ENCODE measurements around the gene TRABD2B. TPM values are rescaled to one million over a fixed set of nuclear protein-coding genes. Genes with fewer than 3 reads are reported as not detected.

Gene TRABD2B
- total and polyA plus RNA-seq, 2 experiments from 2014 or later = 1.6 to 2.0 TPM

DNA sequence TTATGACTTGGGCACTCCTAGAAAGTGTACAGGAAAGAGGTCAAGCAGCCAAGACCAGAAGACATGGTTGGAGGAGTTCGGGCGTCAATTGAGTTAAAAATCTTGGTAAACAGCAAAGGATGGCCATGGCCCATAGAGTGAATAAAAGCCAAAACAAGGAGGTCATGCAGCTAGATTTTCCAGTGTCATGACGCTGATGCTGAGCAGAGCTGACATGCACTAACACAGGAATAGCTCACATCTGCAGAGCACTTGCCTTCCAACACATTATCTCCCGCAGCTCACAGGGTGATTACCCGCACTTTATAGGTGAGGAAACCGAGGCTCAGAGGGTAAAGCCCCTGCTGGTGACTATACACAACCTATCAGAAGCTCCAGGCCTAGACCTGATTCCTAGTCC is 49.7 kb downstream of the TRABD2B start (continued):
- TF ChIP-seq ETS1 (IDR thresholded peaks at IDR 0.05) (no peak), CTCF (conservative IDR thresholded peaks at IDR 0.05; ENCODE audit: low read depth in 2 of 2) (no peak), CREB1 (CRISPR knock-in tag; IDR thresholded peaks at IDR 0.05; ENCODE audit: low read depth) (no peak), EZH2phosphoT487 (IDR thresholded peaks at IDR 0.05; ENCODE audit: unreplicated experiment) (no peak), ZNF114 (CRISPR knock-in tag; IDR thresholded peaks at IDR 0.05) (no peak), POLR2AphosphoS5 (IDR thresholded peaks at IDR 0.05; ENCODE audit: low read depth) (no peak)

DNA sequence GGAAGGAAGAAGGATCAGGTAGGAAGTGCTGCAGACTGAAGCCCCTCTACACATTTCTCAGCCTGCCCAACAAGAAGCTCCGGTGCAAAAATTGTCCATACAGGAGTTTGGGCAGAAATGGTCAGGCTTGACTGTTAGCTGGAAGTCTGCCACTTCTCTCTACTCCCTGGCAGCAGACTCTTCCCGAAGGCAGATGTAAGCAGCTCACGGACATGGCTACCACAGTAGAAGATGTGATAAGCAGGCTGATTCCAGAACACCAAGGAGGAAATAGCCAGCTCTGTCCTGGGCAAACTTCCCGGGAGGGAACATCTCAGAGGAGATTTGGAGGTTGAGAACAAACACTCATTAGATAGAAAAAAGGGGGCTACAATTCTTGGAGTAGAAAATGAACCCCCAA is 52.6 kb downstream of the TRABD2B start:
- H3K79me2 ChIP-seq (replicated peaks; ENCODE audit: insufficient read depth) = no peaks in the 10 kb centered on the region; the same call in 1 of the 2 replicates
- ATAC-seq = no peak
- no peak overlapping the region for H3K4me2 ChIP-seq
- Mint-ChIP-seq H3K27me3 (ENCODE audit: insufficient read depth, low read depth, poor library complexity) (peaks cover 3% of the 10 kb centered on the region), H3K27ac (no peak overlapping the region), H3K36me3 (ENCODE audit: low read depth) (no peaks in the 10 kb centered on the region), H3K4me3 (no peak overlapping the region), H3K4me1 (peaks cover 8% of the 10 kb centered on the region), H3K9me3 (no peaks in the 10 kb centered on the region)
- no peak overlapping the region for H3K27ac ChIP-seq (ENCODE audit: low read depth)
- no peaks in the 10 kb centered on the region for H3F3A ChIP-seq (replicated peaks; ENCODE audit: low read depth)
- H3K9me2 ChIP-seq (ENCODE audit: insufficient read depth) = no peaks in the 10 kb centered on the region
- H3K27me3 ChIP-seq (ENCODE audit: insufficient read depth) = peaks cover 6% of the 10 kb centered on the region; the same call in 1 of the 2 replicates
- H2AFZ ChIP-seq = no peak overlapping the region
- peaks cover 11% of the 10 kb centered on the region for H4K20me1 ChIP-seq (replicated peaks; ENCODE audit: insufficient read depth)
- H3K4me1 ChIP-seq (ENCODE audit: insufficient read depth) = no peaks in the 10 kb centered on the region
- H3K4me3 ChIP-seq = no peak overlapping the region
- no peaks in the 10 kb centered on the region for H3K36me3 ChIP-seq (ENCODE audit: insufficient read depth)
- no peak for DNase-seq (ENCODE audit: low spot score)
- TF ChIP-seq, protein P1, sequence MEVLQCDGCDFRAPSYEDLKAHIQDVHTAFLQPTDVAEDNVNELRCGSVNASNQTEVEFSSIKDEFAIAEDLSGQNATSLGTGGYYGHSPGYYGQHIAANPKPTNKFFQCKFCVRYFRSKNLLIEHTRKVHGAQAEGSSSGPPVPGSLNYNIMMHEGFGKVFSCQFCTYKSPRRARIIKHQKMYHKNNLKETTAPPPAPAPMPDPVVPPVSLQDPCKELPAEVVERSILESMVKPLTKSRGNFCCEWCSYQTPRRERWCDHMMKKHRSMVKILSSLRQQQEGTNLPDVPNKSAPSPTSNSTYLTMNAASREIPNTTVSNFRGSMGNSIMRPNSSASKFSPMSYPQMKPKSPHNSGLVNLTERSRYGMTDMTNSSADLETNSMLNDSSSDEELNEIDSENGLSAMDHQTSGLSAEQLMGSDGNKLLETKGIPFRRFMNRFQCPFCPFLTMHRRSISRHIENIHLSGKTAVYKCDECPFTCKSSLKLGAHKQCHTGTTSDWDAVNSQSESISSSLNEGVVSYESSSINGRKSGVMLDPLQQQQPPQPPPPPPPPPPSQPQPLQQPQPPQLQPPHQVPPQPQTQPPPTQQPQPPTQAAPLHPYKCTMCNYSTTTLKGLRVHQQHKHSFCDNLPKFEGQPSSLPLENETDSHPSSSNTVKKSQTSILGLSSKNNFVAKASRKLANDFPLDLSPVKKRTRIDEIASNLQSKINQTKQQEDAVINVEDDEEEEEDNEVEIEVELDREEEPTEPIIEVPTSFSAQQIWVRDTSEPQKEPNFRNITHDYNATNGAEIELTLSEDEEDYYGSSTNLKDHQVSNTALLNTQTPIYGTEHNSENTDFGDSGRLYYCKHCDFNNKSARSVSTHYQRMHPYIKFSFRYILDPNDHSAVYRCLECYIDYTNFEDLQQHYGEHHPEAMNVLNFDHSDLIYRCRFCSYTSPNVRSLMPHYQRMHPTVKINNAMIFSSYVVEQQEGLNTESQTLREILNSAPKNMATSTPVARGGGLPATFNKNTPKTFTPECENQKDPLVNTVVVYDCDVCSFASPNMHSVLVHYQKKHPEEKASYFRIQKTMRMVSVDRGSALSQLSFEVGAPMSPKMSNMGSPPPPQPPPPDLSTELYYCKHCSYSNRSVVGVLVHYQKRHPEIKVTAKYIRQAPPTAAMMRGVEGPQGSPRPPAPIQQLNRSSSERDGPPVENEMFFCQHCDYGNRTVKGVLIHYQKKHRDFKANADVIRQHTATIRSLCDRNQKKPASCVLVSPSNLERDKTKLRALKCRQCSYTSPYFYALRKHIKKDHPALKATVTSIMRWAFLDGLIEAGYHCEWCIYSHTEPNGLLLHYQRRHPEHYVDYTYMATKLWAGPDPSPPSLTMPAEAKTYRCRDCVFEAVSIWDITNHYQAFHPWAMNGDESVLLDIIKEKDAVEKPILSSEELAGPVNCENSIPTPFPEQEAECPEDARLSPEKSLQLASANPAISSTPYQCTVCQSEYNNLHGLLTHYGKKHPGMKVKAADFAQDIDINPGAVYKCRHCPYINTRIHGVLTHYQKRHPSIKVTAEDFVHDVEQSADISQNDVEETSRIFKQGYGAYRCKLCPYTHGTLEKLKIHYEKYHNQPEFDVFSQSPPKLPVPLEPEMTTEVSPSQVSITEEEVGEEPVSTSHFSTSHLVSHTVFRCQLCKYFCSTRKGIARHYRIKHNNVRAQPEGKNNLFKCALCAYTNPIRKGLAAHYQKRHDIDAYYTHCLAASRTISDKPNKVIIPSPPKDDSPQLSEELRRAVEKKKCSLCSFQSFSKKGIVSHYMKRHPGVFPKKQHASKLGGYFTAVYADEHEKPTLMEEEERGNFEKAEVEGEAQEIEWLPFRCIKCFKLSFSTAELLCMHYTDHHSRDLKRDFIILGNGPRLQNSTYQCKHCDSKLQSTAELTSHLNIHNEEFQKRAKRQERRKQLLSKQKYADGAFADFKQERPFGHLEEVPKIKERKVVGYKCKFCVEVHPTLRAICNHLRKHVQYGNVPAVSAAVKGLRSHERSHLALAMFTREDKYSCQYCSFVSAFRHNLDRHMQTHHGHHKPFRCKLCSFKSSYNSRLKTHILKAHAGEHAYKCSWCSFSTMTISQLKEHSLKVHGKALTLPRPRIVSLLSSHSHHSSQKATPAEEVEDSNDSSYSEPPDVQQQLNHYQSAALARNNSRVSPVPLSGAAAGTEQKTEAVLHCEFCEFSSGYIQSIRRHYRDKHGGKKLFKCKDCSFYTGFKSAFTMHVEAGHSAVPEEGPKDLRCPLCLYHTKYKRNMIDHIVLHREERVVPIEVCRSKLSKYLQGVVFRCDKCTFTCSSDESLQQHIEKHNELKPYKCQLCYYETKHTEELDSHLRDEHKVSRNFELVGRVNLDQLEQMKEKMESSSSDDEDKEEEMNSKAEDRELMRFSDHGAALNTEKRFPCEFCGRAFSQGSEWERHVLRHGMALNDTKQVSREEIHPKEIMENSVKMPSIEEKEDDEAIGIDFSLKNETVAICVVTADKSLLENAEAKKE (CRISPR knock-in tag; IDR thresholded peaks at IDR 0.05) = no peak
- TF ChIP-seq STAT1 (IDR thresholded peaks at IDR 0.05; ENCODE audit: unreplicated experiment) = no peak
- TF ChIP-seq ZNF114 (CRISPR knock-in tag; IDR thresholded peaks at IDR 0.05) = no peak
- TF ChIP-seq POLR2AphosphoS5 (IDR thresholded peaks at IDR 0.05; ENCODE audit: low read depth) = no peak
- no peak for TF ChIP-seq ZNF331 (CRISPR knock-in tag; IDR thresholded peaks at IDR 0.05; ENCODE audit: low read depth)
- TF ChIP-seq NANOG (IDR thresholded peaks at IDR 0.05; ENCODE audit: borderline replicate concordance) = no peak
- no peak for TF ChIP-seq CREB1 (CRISPR knock-in tag; IDR thresholded peaks at IDR 0.05; ENCODE audit: low read depth)
- TF ChIP-seq EZH2 (IDR thresholded peaks at IDR 0.05; ENCODE audit: low read depth, unreplicated experiment) = no peak
- no peak for TF ChIP-seq JUNB (IDR thresholded peaks at IDR 0.05; ENCODE audit: unreplicated experiment)
- TF ChIP-seq, protein P2, sequence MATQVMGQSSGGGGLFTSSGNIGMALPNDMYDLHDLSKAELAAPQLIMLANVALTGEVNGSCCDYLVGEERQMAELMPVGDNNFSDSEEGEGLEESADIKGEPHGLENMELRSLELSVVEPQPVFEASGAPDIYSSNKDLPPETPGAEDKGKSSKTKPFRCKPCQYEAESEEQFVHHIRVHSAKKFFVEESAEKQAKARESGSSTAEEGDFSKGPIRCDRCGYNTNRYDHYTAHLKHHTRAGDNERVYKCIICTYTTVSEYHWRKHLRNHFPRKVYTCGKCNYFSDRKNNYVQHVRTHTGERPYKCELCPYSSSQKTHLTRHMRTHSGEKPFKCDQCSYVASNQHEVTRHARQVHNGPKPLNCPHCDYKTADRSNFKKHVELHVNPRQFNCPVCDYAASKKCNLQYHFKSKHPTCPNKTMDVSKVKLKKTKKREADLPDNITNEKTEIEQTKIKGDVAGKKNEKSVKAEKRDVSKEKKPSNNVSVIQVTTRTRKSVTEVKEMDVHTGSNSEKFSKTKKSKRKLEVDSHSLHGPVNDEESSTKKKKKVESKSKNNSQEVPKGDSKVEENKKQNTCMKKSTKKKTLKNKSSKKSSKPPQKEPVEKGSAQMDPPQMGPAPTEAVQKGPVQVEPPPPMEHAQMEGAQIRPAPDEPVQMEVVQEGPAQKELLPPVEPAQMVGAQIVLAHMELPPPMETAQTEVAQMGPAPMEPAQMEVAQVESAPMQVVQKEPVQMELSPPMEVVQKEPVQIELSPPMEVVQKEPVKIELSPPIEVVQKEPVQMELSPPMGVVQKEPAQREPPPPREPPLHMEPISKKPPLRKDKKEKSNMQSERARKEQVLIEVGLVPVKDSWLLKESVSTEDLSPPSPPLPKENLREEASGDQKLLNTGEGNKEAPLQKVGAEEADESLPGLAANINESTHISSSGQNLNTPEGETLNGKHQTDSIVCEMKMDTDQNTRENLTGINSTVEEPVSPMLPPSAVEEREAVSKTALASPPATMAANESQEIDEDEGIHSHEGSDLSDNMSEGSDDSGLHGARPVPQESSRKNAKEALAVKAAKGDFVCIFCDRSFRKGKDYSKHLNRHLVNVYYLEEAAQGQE (IDR thresholded peaks at IDR 0.05; ENCODE audit: unreplicated experiment) = no peak
- no peak for TF ChIP-seq EZH2phosphoT487 (IDR thresholded peaks at IDR 0.05; ENCODE audit: unreplicated experiment)
